Astrocyte of the cerebellum (primary cell): ENCODE data around the gene PRXL2C.
"Not testable (repeated sequence)": the region's sequence is repeated elsewhere in the genome, so short reads cannot be mapped to it uniquely, and the experiment has no call there.

Source experiments
- DNase-seq: peaks from one replicate; pipeline ENCODE4 v3.0.0-alpha.2; 2011; ENCODE audit warnings: low read depth
- H3K4me3 ChIP-seq: 2 replicates; pipeline ENCODE4 v1.5.1; 2011; ENCODE audit warnings: mild to moderate bottlenecking, low read depth, low read length, moderate library complexity
- CTCF ChIP-seq: IDR thresholded peaks from 2 replicates; pipeline ENCODE4 v1.5.1; 2012; ENCODE audit warnings: low read length, low read depth, moderate library complexity, mild to moderate bottlenecking; ENCODE audit errors: missing control alignments
- in situ Hi-C: cut with HindIII; loops from 2 replicates; pipeline ENCODE4 v1.10.0; 2017; ENCODE audit warnings: low sequenced_read_pairs

PRXL2C gene

GRCh38 chr9:96680812-96681499 is 25.8 kb upstream of the PRXL2C start:
- in situ Hi-C loops, result no loop called here
- no peak for DNase-seq
- no peak for TF ChIP-seq CTCF
- no peak overlapping the region for H3K4me3 ChIP-seq

GRCh38 chr9:96674906-96675538 is 19.9 kb upstream of the PRXL2C start:
- TF ChIP-seq CTCF, result no peak
- in situ Hi-C loops, result no loop called here
- H3K4me3 ChIP-seq, result no peak overlapping the region
- peak; percentile 15 for DNase-seq

GRCh38 chr9:96673786-96674185 is 18.7 kb upstream of the PRXL2C start:
- H3K4me3 ChIP-seq, DNase-seq, in situ Hi-C loops: not testable (repeated sequence)

GRCh38 chr9:96668868-96669534 is 13.9 kb upstream of the PRXL2C start:
- in situ Hi-C loops, result no loop called here
- TF ChIP-seq CTCF, result no peak
- H3K4me3 ChIP-seq, result no peak overlapping the region
- no peak for DNase-seq

- TF ChIP-seq CTCF, result no peak
- no peak overlapping the region for H3K4me3 ChIP-seq
- in situ Hi-C loops, result no loop called here
- no peak for DNase-seq
Observed at GRCh38 chr9:96667363-96667728, 12.2 kb upstream of the PRXL2C start.

GRCh38 chr9:96666653-96667362 is 11.7 kb upstream of the PRXL2C start:
- peak; percentile 72 for TF ChIP-seq CTCF
- H3K4me3 ChIP-seq, in situ Hi-C loops: not testable (repeated sequence)
- DNase-seq, result peak; percentile 52
